Duodenal mucosa (tissue), 2 donors: ENCODE results near the gene PRKAG3.

Experiments used
- H3K27ac ChIP-seq: one replicate; pipeline ENCODE4 v1.7.0; 2013; ENCODE audit warnings: low read depth, low read length
- H3K27me3 ChIP-seq, 2 donors: one replicate each; pipeline ENCODE4 v1.7.0; 2013; ENCODE audit warnings: low read length in 2 of 2, control low read depth in 1 of 2; ENCODE audit not compliant: insufficient read depth in 2 of 2, control insufficient read depth in 1 of 2
- H3K36me3 ChIP-seq, 2 donors: one replicate each; pipeline ENCODE4 v1.7.0; 2013; ENCODE audit warnings: low read length in 2 of 2, control low read depth in 1 of 2; ENCODE audit not compliant: insufficient read depth in 2 of 2, control insufficient read depth in 1 of 2
- H3K4me1 ChIP-seq, 2 donors: one replicate each; pipeline ENCODE4 v1.7.0; 2013; ENCODE audit warnings: low read length in 2 of 2, control low read depth in 1 of 2; ENCODE audit not compliant: insufficient read depth in 2 of 2, control insufficient read depth in 1 of 2
- H3K4me3 ChIP-seq, 2 donors: one replicate each; pipeline ENCODE4 v1.7.0; 2013; ENCODE audit warnings: low read length in 2 of 2, low read depth in 1 of 2
- H3K9ac ChIP-seq, 2 donors: one replicate each; pipeline ENCODE4 v1.7.0; 2013; ENCODE audit warnings: low read length in 2 of 2, low read depth in 1 of 2
- H3K9me3 ChIP-seq, 2 donors: one replicate each; pipeline ENCODE4 v1.7.0; 2013; ENCODE audit warnings: low read length in 2 of 2, control low read depth in 1 of 2; ENCODE audit not compliant: control insufficient read depth in 1 of 2

PRKAG3 gene

GRCh38 chr2:218785103-218785502, 46.5 kb downstream of the PRKAG3 start:
- H3K9ac ChIP-seq: no peak overlapping the region
- no peaks in the 10 kb centered on the region for H3K36me3 ChIP-seq
- H3K4me1 ChIP-seq: peaks cover 25 to 35% of the 10 kb centered on the region in 2 donors
- H3K4me3 ChIP-seq: no peak overlapping the region
- H3K9me3 ChIP-seq: no peaks in the 10 kb centered on the region
- H3K27me3 ChIP-seq: no peaks in the 10 kb centered on the region
- no peak overlapping the region for H3K27ac ChIP-seq

GRCh38 chr2:218783688-218784087, 47.9 kb downstream of the PRKAG3 start:
- H3K4me3 ChIP-seq: peak overlapping the region; percentile 63 to 65

DNA sequence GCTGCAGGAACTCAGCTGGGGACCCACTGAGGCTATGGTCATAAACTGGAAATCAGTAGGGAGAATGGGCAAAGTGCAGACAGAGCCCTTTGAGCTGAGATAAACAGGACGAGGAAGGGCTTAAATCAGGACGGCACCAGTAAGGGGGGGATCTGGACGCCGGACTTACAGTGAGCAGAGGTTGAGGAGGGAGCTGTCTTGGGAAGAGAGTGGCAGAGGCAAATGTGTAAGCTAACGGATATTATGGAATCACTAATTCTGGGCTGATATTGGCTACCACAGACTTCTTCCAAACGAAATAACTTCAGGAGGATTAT, 49.1 kb downstream of the PRKAG3 start:
- Histone ChIP-seq H3K9me3 (no peaks in the 10 kb centered on the region), H3K36me3 (no peaks in the 10 kb centered on the region), H3K9ac (peak overlapping the region; percentile 40 to 71), H3K27me3 (no peaks in the 10 kb centered on the region), H3K27ac (peak overlapping the region; percentile 67), H3K4me3 (peak overlapping the region; percentile 79 to 85), H3K4me1 (peaks cover 22 to 36% of the 10 kb centered on the region in 2 donors)

More at GRCh38 chr2:218783688-218784087, 47.9 kb downstream of the PRKAG3 start:
- Histone ChIP-seq H3K36me3 (no peaks in the 10 kb centered on the region), H3K4me1 (peaks cover 23 to 40% of the 10 kb centered on the region in 2 donors), H3K27ac (no peak overlapping the region), H3K27me3 (no peaks in the 10 kb centered on the region), H3K9ac (peak overlapping the region in 1 of 2 donors; percentile 23), H3K9me3 (no peaks in the 10 kb centered on the region)

GRCh38 chr2:218781691-218782527, 49.7 kb downstream of the PRKAG3 start, which contains the start of gene CYP27A1:
TSS of gene CYP27A1 (plus strand) at chr2:218782147. CDS start at chr2:218782183, 36 bp downstream.
- peaks cover 0 to 4% of the 10 kb centered on the region in 2 donors for H3K9me3 ChIP-seq
- H3K27ac ChIP-seq: peak within 1 kb of the TSS; percentile 67
- no peaks in the 10 kb centered on the region for H3K27me3 ChIP-seq

GRCh38 chr2:218780851-218781690, 50.5 kb downstream of the PRKAG3 start:
- Histone ChIP-seq H3K4me1 (peaks cover 18 to 36% of the 10 kb centered on the region in 2 donors), H3K9me3 (peaks cover 0 to 7% of the 10 kb centered on the region in 2 donors), H3K27ac (peak overlapping the region; percentile 67), H3K4me3 (peak overlapping the region; percentile 79 to 85), H3K27me3 (no peaks in the 10 kb centered on the region), H3K36me3 (no peaks in the 10 kb centered on the region), H3K9ac (peak overlapping the region; percentile 40 to 71)

More at GRCh38 chr2:218781691-218782527, 49.7 kb downstream of the PRKAG3 start, which contains the start of gene CYP27A1:
- peaks cover 18 to 36% of the 10 kb centered on the region in 2 donors for H3K4me1 ChIP-seq
- no peaks in the 10 kb centered on the region for H3K36me3 ChIP-seq
- peak within 1 kb of the TSS; percentile 40 to 71 for H3K9ac ChIP-seq
- H3K4me3 ChIP-seq: peak within 1 kb of the TSS; percentile 79 to 85

DNA sequence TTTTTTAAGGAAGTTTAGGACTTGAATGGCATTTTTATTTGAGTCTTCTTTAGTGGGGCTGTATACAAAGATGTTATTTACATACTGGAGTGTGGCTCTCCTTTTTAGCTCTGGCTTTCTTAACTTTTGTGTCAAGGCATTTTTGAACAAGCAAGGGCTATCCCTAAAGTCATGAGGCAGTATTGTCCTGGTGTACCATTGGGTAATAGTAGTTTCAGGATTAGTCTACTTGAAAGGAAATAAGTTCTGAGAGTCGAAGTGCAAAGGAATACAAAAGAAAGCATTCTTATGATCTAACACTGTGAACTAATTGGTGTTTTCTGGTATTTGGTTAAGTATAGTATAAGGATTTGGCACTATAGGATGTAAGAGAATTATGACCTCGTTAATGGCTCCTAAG, 51.6 kb downstream of the PRKAG3 start:
- H3K9me3 ChIP-seq: peaks cover 0 to 7% of the 10 kb centered on the region in 2 donors
- no peak overlapping the region for H3K9ac ChIP-seq
- no peaks in the 10 kb centered on the region for H3K36me3 ChIP-seq
- no peaks in the 10 kb centered on the region for H3K27me3 ChIP-seq
- peaks cover 13 to 31% of the 10 kb centered on the region in 2 donors for H3K4me1 ChIP-seq
- H3K4me3 ChIP-seq: no peak overlapping the region
- no peak overlapping the region for H3K27ac ChIP-seq

GRCh38 chr2:218777276-218777990, 54.2 kb downstream of the PRKAG3 start:
- peaks cover 13 to 15% of the 10 kb centered on the region in 2 donors for H3K4me1 ChIP-seq
- H3K9ac ChIP-seq: no peak overlapping the region
- no peaks in the 10 kb centered on the region for H3K27me3 ChIP-seq
- H3K27ac ChIP-seq: no peak overlapping the region
- no peaks in the 10 kb centered on the region for H3K36me3 ChIP-seq
- H3K4me3 ChIP-seq: no peak overlapping the region
- peaks cover 0 to 7% of the 10 kb centered on the region in 2 donors for H3K9me3 ChIP-seq

GRCh38 chr2:218776488-218776887, 55.1 kb downstream of the PRKAG3 start:
- no peak overlapping the region for H3K9ac ChIP-seq
- H3K9me3 ChIP-seq: peaks cover 0 to 7% of the 10 kb centered on the region in 2 donors
- no peaks in the 10 kb centered on the region for H3K36me3 ChIP-seq
- H3K27me3 ChIP-seq: no peaks in the 10 kb centered on the region
- peaks cover 13 to 14% of the 10 kb centered on the region in 2 donors for H3K4me1 ChIP-seq
- no peak overlapping the region for H3K4me3 ChIP-seq
- no peak overlapping the region for H3K27ac ChIP-seq

- no peak overlapping the region for H3K27ac ChIP-seq
- H3K36me3 ChIP-seq: no peaks in the 10 kb centered on the region
- no peaks in the 10 kb centered on the region for H3K4me1 ChIP-seq
- H3K9ac ChIP-seq: no peak overlapping the region
- no peak overlapping the region for H3K4me3 ChIP-seq
- peaks cover 0 to 7% of the 10 kb centered on the region in 2 donors for H3K9me3 ChIP-seq
- H3K27me3 ChIP-seq: no peaks in the 10 kb centered on the region
Observed at GRCh38 chr2:218773881-218774280, 57.7 kb downstream of the PRKAG3 start.
